Thyroid gland (tissue), 4 donors: ENCODE measurements around the gene PKNOX2.

ENCODE experiments used
- CTCF ChIP-seq, 6 experiments: fragments of 200-600 bp in 3 of 6; fragments of 450-650 bp in 3 of 6; sonication (generic) in 3 of 6; IDR thresholded peaks; one replicate each; pipeline ENCODE4 v1.5.1; 2016 to 2019; ENCODE audit warnings: antibody characterized with exemption in 6 of 6, mild to moderate bottlenecking in 2 of 6, inconsistent platforms in 1 of 6, moderate library complexity in 1 of 6
- POLR2A ChIP-seq, 2 donors: fragments of 450-650 bp; IDR thresholded peaks; one replicate each; pipeline ENCODE4 v1.6.1; 2017; ENCODE audit warnings: antibody characterized with exemption in 2 of 2, mild to moderate bottlenecking in 2 of 2, moderate library complexity in 1 of 2

- TF ChIP-seq CTCF (IDR thresholded peaks at IDR 0.05) (no peak), POLR2A (IDR thresholded peaks at IDR 0.05) (no peak)
These were observed 249.6 kb downstream of the PKNOX2 start for GRCh38 chr11:125414121-125414520.
